K562 (cell line): ENCODE data around the gene TANGO6. TPM values are rescaled to one million over a fixed set of nuclear protein-coding genes. Genes with fewer than 3 reads are reported as not detected.

Experiments used
- ATAC-seq: fragments of 200-7000 bp; cut with Tn5 transposase; 3 replicates; pipeline ENCODE4 v1.9.1; 2020; ENCODE audit warnings: moderate library complexity
- BruUV-seq: library from RNA; stranded (reverse); fragments of 400-500 nt; replicated peaks from 2 replicates; lab custom pipeline; 2021; lab: Mats Ljungman, UMichigan
- CTCF ChIA-PET: fragments of 300-600 bp; formaldehyde crosslinking; extraction: SDS; loops from one replicate; lab custom pipeline; 2021; ENCODE audit warnings: low intra/inter-chr PET ratio; lab: Yijun Ruan, JAX
- POLR2A ChIA-PET: fragments of 300-600, 350-650 bp; sonication (Branson Sonifier 250); formaldehyde crosslinking; extraction: SDS; loops from one replicate; lab custom pipeline; 2021; ENCODE audit warnings: antibody characterized with exemption, inconsistent platforms; lab: Yijun Ruan, JAX
- DNase-seq, 4 experiments: peaks; one replicate each; pipeline versions ENCODE4 v3.0.0 to v3.0.0-alpha.2; 2011 to 2018; ENCODE audit warnings: low spot score in 3 of 4, mixed read lengths in 3 of 4; ENCODE audit errors: extremely low read depth in 1 of 4
- FAIRE-seq: peaks from 2 replicates; lab custom pipeline; 2011; peaks lifted over from hg19 to GRCh38; lab: Jason Lieb, UNC
- H2AFZ ChIP-seq: 2 replicates; pipeline ENCODE4 v1.6.0; 2011; ENCODE audit warnings: low read depth, low read length, control low read depth, inconsistent platforms
- H3K27ac ChIP-seq: fragments of 200-600 bp; 3 replicates; pipeline ENCODE4 v1.8.0; 2011; ENCODE audit warnings: low read depth, mild to moderate bottlenecking, control low read depth, inconsistent platforms, low read length, moderate library complexity, mixed read lengths; ENCODE audit errors: extremely low read depth
- H3K27me3 ChIP-seq, 2 experiments: fragments of 300-600 bp in 1 of 2; 2 replicates in 1 of 2; 3 replicates in 1 of 2; pipeline versions ENCODE4 v1.6.0 to v1.8.0; 2011; ENCODE audit warnings: inconsistent platforms in 2 of 2, low read length in 2 of 2, mild to moderate bottlenecking in 1 of 2, mixed read lengths in 1 of 2, moderate library complexity in 1 of 2; ENCODE audit not compliant: control insufficient read depth in 2 of 2, insufficient read depth in 2 of 2
- H3K36me3 ChIP-seq: fragments of 300-600 bp; 3 replicates; pipeline ENCODE4 v1.8.0; 2011; ENCODE audit warnings: mild to moderate bottlenecking, low read length, inconsistent platforms; ENCODE audit not compliant: control insufficient read depth, insufficient read depth
- H3K4me1 ChIP-seq, 2 experiments: fragments of 200-600 bp in 1 of 2; replicated peaks in 1 of 2; 2 replicates in 1 of 2; 3 replicates in 1 of 2; pipeline versions ENCODE4 v1.5.1 to v1.8.0; 2011; ENCODE audit warnings: inconsistent platforms in 2 of 2, low read length in 2 of 2, mild to moderate bottlenecking in 1 of 2, mixed read lengths in 1 of 2, moderate library complexity in 1 of 2; ENCODE audit not compliant: control insufficient read depth in 2 of 2, insufficient read depth in 2 of 2
- H3K4me2 ChIP-seq: 2 replicates; pipeline ENCODE4 v1.6.1; 2011; ENCODE audit warnings: low read length, control low read depth, inconsistent platforms, mixed read lengths; ENCODE audit not compliant: insufficient read depth
- H3K4me3 ChIP-seq: fragments of 200-600 bp; sonication (generic), shearing (Covaris generic); 2 replicates; pipeline ENCODE4 v1.5.1; 2016; ENCODE audit warnings: control low read depth, inconsistent platforms
- H3K79me2 ChIP-seq: fragments of 200-600 bp; 3 replicates; pipeline ENCODE4 v1.8.0; 2011; ENCODE audit warnings: low read length, inconsistent platforms; ENCODE audit not compliant: control insufficient read depth, insufficient read depth
- H3K9ac ChIP-seq, 2 experiments: 2 replicates each; pipeline versions ENCODE4 v1.6.0 to v1.6.1; 2011; ENCODE audit warnings: low read depth in 2 of 2, low read length in 2 of 2, control low read depth in 1 of 2, inconsistent platforms in 1 of 2, mild to moderate bottlenecking in 1 of 2, mixed read lengths in 1 of 2; ENCODE audit not compliant: insufficient read depth in 1 of 2
- H3K9me1 ChIP-seq: one replicate; pipeline ENCODE4 v1.6.0; 2011; ENCODE audit warnings: inconsistent platforms, mild to moderate bottlenecking, low read length, moderate library complexity; ENCODE audit not compliant: control insufficient read depth, insufficient read depth
- H3K9me3 ChIP-seq: replicated peaks from 2 replicates; pipeline ENCODE4 v1.5.1; 2011; ENCODE audit warnings: low read depth, low read length, inconsistent platforms; ENCODE audit not compliant: control insufficient read depth, insufficient read depth
- H4K20me1 ChIP-seq: replicated peaks from 2 replicates; pipeline ENCODE4 v1.6.1; 2011; ENCODE audit warnings: low read length, inconsistent platforms, mixed read lengths; ENCODE audit not compliant: control insufficient read depth, insufficient read depth
- COPS2 ChIP-seq: fragments of 450-650 bp; conservative IDR thresholded peaks from 2 replicates; pipeline ENCODE4 v1.6.1; 2016; ENCODE audit warnings: mild to moderate bottlenecking, moderate library complexity
- whole genome bisulfite sequencing: fragments of 100-300 bp; shearing (Covaris generic); methylation state at CpG from one replicate; pipeline ENCODE4 v1.1.6; 2016; ENCODE audit warnings: low coverage, mixed read lengths; ENCODE audit not compliant: insufficient coverage; ENCODE audit errors: missing lambda C conversion rate; 5-methylcytosine and 5-hydroxymethylcytosine counted together
- in situ Hi-C: fragments of 300-500 bp; cut with MboI; formaldehyde crosslinking; loops from 4 replicates; pipeline ENCODE4 v1.15.0; 2018; ENCODE audit warnings: inconsistent platforms, mixed read lengths
- intact Hi-C: fragments of 100-400 bp; cut with micrococcal nuclease; formaldehyde crosslinking; loops from 2 replicates; pipeline ENCODE4 v1.14.2; 2022
- polyA plus RNA-seq, 8 experiments: library from polyadenylated mRNA; depleted of rRNA in 4 of 8; stranded (reverse) in 5 of 8; unstranded in 3 of 8; fragments of >200 nt; fragmentation: Nextera tagmentation in 2 of 8; fragmentation: Illumina TruSeq in 1 of 8; extraction: Ambion mirVana in 2 of 8; extraction: Trizol in 1 of 8; gene quantifications; 2 replicates each; pipeline versions ENCODE4 v1.2.1 to v1.2.3, GENCODE V29; 2011 to 2014; ENCODE audit warnings: inconsistent platforms in 1 of 8, missing spikeins in 1 of 8
- total RNA-seq, 7 experiments: library from RNA; depleted of rRNA in 6 of 7; stranded (reverse); fragments of >200 nt in 6 of 7; fragmentation: Illumina TruSeq in 2 of 7; extraction: Trizol in 2 of 7; gene quantifications; 2 replicates each; pipeline versions ENCODE4 v1.2.1 to v1.2.3, GENCODE V29; 2011 to 2021; ENCODE audit warnings: low replicate concordance in 1 of 7
- TF ChIP-seq, protein P1 (sequence below): sonication (generic); formaldehyde crosslinking; IDR thresholded peaks from 2 replicates; pipeline ENCODE4 v1.8.0; 2023; ENCODE audit warnings: missing genetic modification reagents, mild to moderate bottlenecking, borderline replicate concordance
- TF ChIP-seq, protein P2 (sequence below): fragments of 450-650 bp; formaldehyde crosslinking; IDR thresholded peaks from 2 replicates; pipeline ENCODE4 v1.4.0; 2020; ENCODE audit warnings: mild to moderate bottlenecking, mixed read lengths

The TANGO6 gene
- total and polyA plus RNA-seq, 9 of the 15 experiments (the other 6 are each of a cell fraction or from before 2014, with no cell fraction given), result 1.6 to 15.2 (median 9.6) TPM

DNA sequence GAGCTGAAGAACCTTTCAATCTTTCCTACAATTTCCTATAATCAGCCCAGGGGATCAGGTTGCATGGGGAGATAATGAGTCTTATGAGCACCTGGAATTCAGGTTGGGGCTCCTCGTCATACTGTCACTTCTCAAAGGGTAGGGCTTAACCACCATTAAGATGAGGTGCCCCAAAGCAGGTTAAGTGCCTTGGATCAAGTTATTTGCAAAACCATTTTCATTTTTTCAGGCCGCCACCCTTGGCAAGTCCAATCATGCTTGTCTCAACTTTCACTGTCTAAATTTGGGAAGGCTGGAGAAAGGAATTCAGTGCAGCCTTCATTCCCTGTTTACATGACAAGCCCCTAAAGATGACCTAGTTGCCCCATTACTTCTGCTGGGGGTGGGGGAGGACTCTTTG is 44.9 kb upstream of the TANGO6 start:
- peaks cover 0 to 8% of the 10 kb centered on the region in 2 experiments; a peak in 2 of 5 replicates for H3K27me3 ChIP-seq
- no peak overlapping the region for H3K27ac ChIP-seq
- H3K9me1 ChIP-seq, result no peaks in the 10 kb centered on the region
- peaks cover 3% of the 10 kb centered on the region; the same call in 1 of the 2 replicates for H4K20me1 ChIP-seq
- no peaks in the 10 kb centered on the region for H3K9me3 ChIP-seq
- intact Hi-C loops, result no loop called here
- POLR2A ChIA-PET, result interaction anchor here (0.6 kb wide), 1 partner anchor 71 kb away, joined by 4 read pairs; no protein-coding TSS in a partner anchor
- H3K4me2 ChIP-seq, result no peak overlapping the region
- no peaks in the 10 kb centered on the region for H3K79me2 ChIP-seq
- H3K4me3 ChIP-seq, result no peak overlapping the region
- no peaks in the 10 kb centered on the region for H3K36me3 ChIP-seq
- DNase-seq (no peak), FAIRE-seq (no peak), ATAC-seq (no peak)
- CTCF ChIA-PET, result interaction anchor here (4.7 kb wide), 1 partner anchor 93 kb away, joined by 60 read pairs; no protein-coding TSS in a partner anchor
- H2AFZ ChIP-seq, result no peak overlapping the region
- in situ Hi-C loops, result loop anchor here (10.0 kb wide), 1 partner anchor 274 kb away; no protein-coding TSS in a partner anchor
- BruUV-seq, result no TSS peak
- H3K4me1 ChIP-seq, result peaks cover 0 to under 1% of the 10 kb centered on the region in 2 experiments; a peak in 2 of 5 replicates
- no peak for TF ChIP-seq COPS2
- TF ChIP-seq, protein P1, sequence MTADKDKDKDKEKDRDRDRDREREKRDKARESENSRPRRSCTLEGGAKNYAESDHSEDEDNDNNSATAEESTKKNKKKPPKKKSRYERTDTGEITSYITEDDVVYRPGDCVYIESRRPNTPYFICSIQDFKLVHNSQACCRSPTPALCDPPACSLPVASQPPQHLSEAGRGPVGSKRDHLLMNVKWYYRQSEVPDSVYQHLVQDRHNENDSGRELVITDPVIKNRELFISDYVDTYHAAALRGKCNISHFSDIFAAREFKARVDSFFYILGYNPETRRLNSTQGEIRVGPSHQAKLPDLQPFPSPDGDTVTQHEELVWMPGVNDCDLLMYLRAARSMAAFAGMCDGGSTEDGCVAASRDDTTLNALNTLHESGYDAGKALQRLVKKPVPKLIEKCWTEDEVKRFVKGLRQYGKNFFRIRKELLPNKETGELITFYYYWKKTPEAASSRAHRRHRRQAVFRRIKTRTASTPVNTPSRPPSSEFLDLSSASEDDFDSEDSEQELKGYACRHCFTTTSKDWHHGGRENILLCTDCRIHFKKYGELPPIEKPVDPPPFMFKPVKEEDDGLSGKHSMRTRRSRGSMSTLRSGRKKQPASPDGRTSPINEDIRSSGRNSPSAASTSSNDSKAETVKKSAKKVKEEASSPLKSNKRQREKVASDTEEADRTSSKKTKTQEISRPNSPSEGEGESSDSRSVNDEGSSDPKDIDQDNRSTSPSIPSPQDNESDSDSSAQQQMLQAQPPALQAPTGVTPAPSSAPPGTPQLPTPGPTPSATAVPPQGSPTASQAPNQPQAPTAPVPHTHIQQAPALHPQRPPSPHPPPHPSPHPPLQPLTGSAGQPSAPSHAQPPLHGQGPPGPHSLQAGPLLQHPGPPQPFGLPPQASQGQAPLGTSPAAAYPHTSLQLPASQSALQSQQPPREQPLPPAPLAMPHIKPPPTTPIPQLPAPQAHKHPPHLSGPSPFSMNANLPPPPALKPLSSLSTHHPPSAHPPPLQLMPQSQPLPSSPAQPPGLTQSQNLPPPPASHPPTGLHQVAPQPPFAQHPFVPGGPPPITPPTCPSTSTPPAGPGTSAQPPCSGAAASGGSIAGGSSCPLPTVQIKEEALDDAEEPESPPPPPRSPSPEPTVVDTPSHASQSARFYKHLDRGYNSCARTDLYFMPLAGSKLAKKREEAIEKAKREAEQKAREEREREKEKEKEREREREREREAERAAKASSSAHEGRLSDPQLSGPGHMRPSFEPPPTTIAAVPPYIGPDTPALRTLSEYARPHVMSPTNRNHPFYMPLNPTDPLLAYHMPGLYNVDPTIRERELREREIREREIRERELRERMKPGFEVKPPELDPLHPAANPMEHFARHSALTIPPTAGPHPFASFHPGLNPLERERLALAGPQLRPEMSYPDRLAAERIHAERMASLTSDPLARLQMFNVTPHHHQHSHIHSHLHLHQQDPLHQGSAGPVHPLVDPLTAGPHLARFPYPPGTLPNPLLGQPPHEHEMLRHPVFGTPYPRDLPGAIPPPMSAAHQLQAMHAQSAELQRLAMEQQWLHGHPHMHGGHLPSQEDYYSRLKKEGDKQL, result no peak
- TF ChIP-seq, protein P2, sequence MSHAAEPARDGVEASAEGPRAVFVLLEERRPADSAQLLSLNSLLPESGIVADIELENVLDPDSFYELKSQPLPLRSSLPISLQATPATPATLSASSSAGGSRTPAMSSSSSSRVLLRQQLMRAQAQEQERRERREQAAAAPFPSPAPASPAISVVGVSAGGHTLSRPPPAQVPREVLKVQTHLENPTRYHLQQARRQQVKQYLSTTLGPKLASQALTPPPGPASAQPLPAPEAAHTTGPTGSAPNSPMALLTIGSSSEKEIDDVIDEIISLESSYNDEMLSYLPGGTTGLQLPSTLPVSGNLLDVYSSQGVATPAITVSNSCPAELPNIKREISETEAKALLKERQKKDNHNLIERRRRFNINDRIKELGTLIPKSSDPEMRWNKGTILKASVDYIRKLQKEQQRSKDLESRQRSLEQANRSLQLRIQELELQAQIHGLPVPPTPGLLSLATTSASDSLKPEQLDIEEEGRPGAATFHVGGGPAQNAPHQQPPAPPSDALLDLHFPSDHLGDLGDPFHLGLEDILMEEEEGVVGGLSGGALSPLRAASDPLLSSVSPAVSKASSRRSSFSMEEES, result no peak
- no peak overlapping the region for H3K9ac ChIP-seq
- 23% methylated on average over 2 of the region's 2 CpGs for WGBS
